Uterus (tissue), 4 donors: ENCODE results near the gene CD93. TPM values are rescaled to one million over a fixed set of nuclear protein-coding genes. Genes with fewer than 3 reads are reported as not detected.

ENCODE experiments used
- DNase-seq, 2 donors: peaks; one replicate each; pipeline ENCODE4 v3.0.0-alpha.2; 2019 to 2020
- H3K27ac ChIP-seq, 2 donors: fragments of 200-600 bp; sonication (generic); 1 replicate in 1 of 2; 2 replicates in 1 of 2; pipeline ENCODE4 v1.5.1; 2016 to 2018
- H3K27me3 ChIP-seq, 2 donors: fragments of 200-600 bp; sonication (generic); one replicate each; pipeline ENCODE4 v1.5.1; 2018 to 2019; ENCODE audit warnings: control low read depth in 1 of 2
- H3K36me3 ChIP-seq, 2 donors: fragments of 200-600 bp; sonication (generic); one replicate each; pipeline ENCODE4 v1.5.1; 2019; ENCODE audit warnings: control low read depth in 1 of 2
- H3K4me1 ChIP-seq, 2 donors: fragments of 200-600 bp; sonication (generic); one replicate each; pipeline ENCODE4 v1.5.1; 2018 to 2019; ENCODE audit warnings: control low read depth in 1 of 2
- H3K4me3 ChIP-seq, 2 donors: fragments of 200-600 bp; sonication (generic); 1 replicate in 1 of 2; 2 replicates in 1 of 2; pipeline ENCODE4 v1.5.1; 2018 to 2019; ENCODE audit warnings: mild to moderate bottlenecking in 1 of 2
- H3K9me3 ChIP-seq, 2 donors: fragments of 200-600 bp; sonication (generic); one replicate each; pipeline ENCODE4 v1.5.1; 2019; ENCODE audit warnings: control low read depth in 1 of 2
- CTCF ChIP-seq, 4 experiments: fragments of 200-600 bp in 2 of 4; fragments of 450-650 bp in 2 of 4; sonication (generic) in 2 of 4; IDR thresholded peaks; one replicate each; pipeline ENCODE4 v1.5.1; 2016 to 2019; ENCODE audit warnings: antibody characterized with exemption in 4 of 4, mild to moderate bottlenecking in 2 of 4, moderate library complexity in 1 of 4
- POLR2A ChIP-seq, 2 donors: fragments of 450-650 bp; IDR thresholded peaks; one replicate each; pipeline ENCODE4 v1.6.1; 2016; ENCODE audit warnings: antibody characterized with exemption in 2 of 2, mild to moderate bottlenecking in 1 of 2, moderate library complexity in 1 of 2
- intact Hi-C: fragments of 100-400 bp; cut with DNase I; formaldehyde crosslinking; loops from one replicate; pipeline ENCODE4 v1.15.1; 2023; ENCODE audit warnings: low total_unique reads
- total RNA-seq, 4 donors: library from RNA; depleted of rRNA in 3 of 4; stranded (reverse); fragments of >200 nt in 3 of 4; gene quantifications; one replicate each; pipeline versions ENCODE4 v1.1.0 to v1.2.4, GENCODE V29; 2014 to 2023
- donor health status: DM: yes; HTN: yes; CAD: no.

The CD93 gene
- total RNA-seq, 4 donors from 2014 or later: 49.1 to 100 (median 76.4) TPM

GRCh38 chr20:23032056-23032749, 53.9 kb downstream of the CD93 start:
- H3K9me3 ChIP-seq: no peaks in the 10 kb centered on the region
- intact Hi-C loops: no loop called here
- H3K27ac ChIP-seq: no peak overlapping the region
- no peak for DNase-seq
- H3K27me3 ChIP-seq: no peaks in the 10 kb centered on the region
- no peaks in the 10 kb centered on the region for H3K36me3 ChIP-seq
- no peak overlapping the region for H3K4me3 ChIP-seq
- no peaks in the 10 kb centered on the region for H3K4me1 ChIP-seq
- TF ChIP-seq CTCF (IDR thresholded peaks at IDR 0.05): no peak
- no peak for TF ChIP-seq POLR2A (IDR thresholded peaks at IDR 0.05)

GRCh38 chr20:23031346-23031745, 54.8 kb downstream of the CD93 start:
- no peak for TF ChIP-seq POLR2A (IDR thresholded peaks at IDR 0.05)
- DNase-seq: no peak
- no peaks in the 10 kb centered on the region for H3K27me3 ChIP-seq
- intact Hi-C loops: no loop called here
- no peak overlapping the region for H3K27ac ChIP-seq
- no peaks in the 10 kb centered on the region for H3K9me3 ChIP-seq
- H3K4me3 ChIP-seq: no peak overlapping the region
- no peaks in the 10 kb centered on the region for H3K4me1 ChIP-seq
- H3K36me3 ChIP-seq: no peaks in the 10 kb centered on the region

Other genes starting within 250 kb of the CD93 start
- gene SSTR4, start 51.0 kb downstream of the CD93 start, total RNA-seq: not detected
- 10 to 100 TPM in 3 of 4 donors, 1 to 10 TPM in 1; 8.6 to 42.6 (median 28.4) TPM for gene THBD, start 36.7 kb downstream of the CD93 start, total RNA-seq